H9 (cell line): ENCODE results near the gene PNPLA7. TPM values are rescaled to one million over a fixed set of nuclear protein-coding genes. Genes with fewer than 3 reads are reported as not detected.
"Not testable (repeated sequence)": the region's sequence is repeated elsewhere in the genome, so short reads cannot be mapped to it uniquely, and the experiment has no call there.

Source experiments
- DNase-seq: peaks from one replicate; pipeline ENCODE4 v3.0.0-alpha.2; 2017
- H2AFZ ChIP-seq: one replicate; pipeline ENCODE4 v1.6.1; 2013; ENCODE audit warnings: mild to moderate bottlenecking, low read length, control low read depth, moderate library complexity
- H2AK5ac ChIP-seq: 2 replicates; pipeline ENCODE4 v1.6.1; 2013; ENCODE audit warnings: low read length, control low read depth, mixed read lengths; ENCODE audit not compliant: insufficient read length
- H2BK120ac ChIP-seq: one replicate; pipeline ENCODE4 v1.6.1; 2013; ENCODE audit warnings: low read depth, mild to moderate bottlenecking, low read length, control low read depth, inconsistent platforms; ENCODE audit not compliant: poor library complexity, severe bottlenecking
- H2BK12ac ChIP-seq: 2 replicates; pipeline ENCODE4 v1.6.1; 2013; ENCODE audit warnings: low read length, control low read depth, mixed read lengths, low read depth; ENCODE audit not compliant: insufficient read length
- H2BK15ac ChIP-seq: 2 replicates; pipeline ENCODE4 v1.6.1; 2013; ENCODE audit warnings: low read depth, low read length, control low read depth
- H2BK20ac ChIP-seq: one replicate; pipeline ENCODE4 v1.6.1; 2013; ENCODE audit warnings: low read depth, mild to moderate bottlenecking, low read length, control low read depth, inconsistent platforms; ENCODE audit not compliant: poor library complexity, severe bottlenecking
- H2BK5ac ChIP-seq: 2 replicates; pipeline ENCODE4 v1.6.1; 2013; ENCODE audit warnings: low read length, control low read depth, mixed read lengths; ENCODE audit not compliant: insufficient read length
- H3K14ac ChIP-seq: 2 replicates; pipeline ENCODE4 v1.6.1; 2013; ENCODE audit warnings: low read length, control low read depth; ENCODE audit not compliant: insufficient read depth
- H3K18ac ChIP-seq: 2 replicates; pipeline ENCODE4 v1.6.1; 2013; ENCODE audit warnings: low read depth, mild to moderate bottlenecking, mixed read lengths, low read length, control low read depth; ENCODE audit not compliant: insufficient read length
- H3K23ac ChIP-seq: 2 replicates; pipeline ENCODE4 v1.6.1; 2013; ENCODE audit warnings: low read length, control low read depth, mixed read lengths, low read depth; ENCODE audit not compliant: insufficient read length
- H3K23me2 ChIP-seq: 2 replicates; pipeline ENCODE4 v1.6.1; 2013; ENCODE audit warnings: low read depth, mild to moderate bottlenecking, mixed read lengths, low read length, control low read depth; ENCODE audit not compliant: insufficient read length, poor library complexity, severe bottlenecking
- H3K27ac ChIP-seq: 2 replicates; pipeline ENCODE4 v1.5.1; 2013; ENCODE audit warnings: low read length, control low read depth, mixed read lengths, low read depth; ENCODE audit not compliant: insufficient read length
- H3K27me3 ChIP-seq: 2 replicates; pipeline ENCODE4 v1.6.1; 2013; ENCODE audit warnings: low read length, control low read depth, inconsistent platforms; ENCODE audit not compliant: insufficient read depth
- H3K4ac ChIP-seq: 2 replicates; pipeline ENCODE4 v1.6.1; 2013; ENCODE audit warnings: low read depth, mild to moderate bottlenecking, control low read depth, inconsistent platforms, low read length, moderate library complexity
- H3K4me1 ChIP-seq: 2 replicates; pipeline ENCODE4 v1.6.1; 2013; ENCODE audit warnings: low read length, control low read depth, inconsistent platforms; ENCODE audit not compliant: insufficient read depth
- H3K4me2 ChIP-seq: 2 replicates; pipeline ENCODE4 v1.6.1; 2013; ENCODE audit warnings: low read length, control low read depth, mixed read lengths; ENCODE audit not compliant: insufficient read length, insufficient read depth
- H3K56ac ChIP-seq: 2 replicates; pipeline ENCODE4 v1.6.1; 2013; ENCODE audit warnings: low read depth, mild to moderate bottlenecking, mixed read lengths, low read length, control low read depth; ENCODE audit not compliant: insufficient read length
- H3K79me1 ChIP-seq: 2 replicates; pipeline ENCODE4 v1.6.1; 2013; ENCODE audit warnings: low read depth, mild to moderate bottlenecking, moderate library complexity, low read length, control low read depth, inconsistent platforms; ENCODE audit not compliant: insufficient read depth, poor library complexity, severe bottlenecking
- H3K79me2 ChIP-seq: 2 replicates; pipeline ENCODE4 v1.6.1; 2013; ENCODE audit warnings: low read length, control low read depth, inconsistent platforms; ENCODE audit not compliant: insufficient read depth
- H3K9ac ChIP-seq: 2 replicates; pipeline ENCODE4 v1.6.1; 2013; ENCODE audit warnings: low read length, control low read depth, mixed read lengths; ENCODE audit not compliant: insufficient read length; ENCODE audit errors: extremely low read depth
- H3K9me3 ChIP-seq: one replicate; pipeline ENCODE4 v1.6.1; 2013; ENCODE audit warnings: low read depth, low read length, inconsistent platforms; ENCODE audit not compliant: control insufficient read depth
- H3T11ph ChIP-seq: one replicate; pipeline ENCODE4 v1.6.1; 2013; ENCODE audit warnings: mild to moderate bottlenecking, low read length, control low read depth, inconsistent platforms
- H4K20me1 ChIP-seq: one replicate; pipeline ENCODE4 v1.6.1; 2013; ENCODE audit not compliant: control insufficient read depth, insufficient read length, insufficient read depth
- H4K5ac ChIP-seq: 2 replicates; pipeline ENCODE4 v1.6.1; 2013; ENCODE audit warnings: low read depth, mild to moderate bottlenecking, mixed read lengths, low read length, control low read depth; ENCODE audit not compliant: insufficient read length
- H4K8ac ChIP-seq: replicated peaks from 2 replicates; pipeline ENCODE4 v1.6.1; 2013; ENCODE audit warnings: low read length, control low read depth, mixed read lengths, low read depth; ENCODE audit not compliant: insufficient read length
- H4K91ac ChIP-seq: 2 replicates; pipeline ENCODE4 v1.6.1; 2013; ENCODE audit warnings: low read depth, mild to moderate bottlenecking, moderate library complexity, mixed read lengths, low read length, control low read depth; ENCODE audit not compliant: insufficient read length
- H3K27ac Mint-ChIP-seq, 3 experiments: 2 replicates in 2 of 3; 3 replicates in 1 of 3; pipeline ENCODE4 v1.8.0; 2020 to 2021; ENCODE audit warnings: mixed read lengths in 3 of 3, mild to moderate bottlenecking in 1 of 3, moderate library complexity in 1 of 3
- H3K27me3 Mint-ChIP-seq: 2 replicates; pipeline ENCODE4 v1.8.0; 2021; ENCODE audit warnings: low read depth, mild to moderate bottlenecking, moderate library complexity, mixed read lengths
- H3K36me3 Mint-ChIP-seq, 3 experiments: 2 replicates in 2 of 3; 3 replicates in 1 of 3; pipeline ENCODE4 v1.8.0; 2020 to 2021; ENCODE audit warnings: low read depth in 3 of 3, mixed read lengths in 3 of 3; ENCODE audit not compliant: insufficient read depth in 1 of 3
- H3K4me1 Mint-ChIP-seq, 2 experiments: 2 replicates each; pipeline ENCODE4 v1.8.0; 2020; ENCODE audit warnings: mixed read lengths in 2 of 2
- H3K4me3 Mint-ChIP-seq, 2 experiments: 2 replicates in 1 of 2; 3 replicates in 1 of 2; pipeline ENCODE4 v1.8.0; 2020 to 2021; ENCODE audit warnings: mild to moderate bottlenecking in 2 of 2, mixed read lengths in 2 of 2, moderate library complexity in 1 of 2
- H3K9me3 Mint-ChIP-seq, 2 experiments: 2 replicates in 1 of 2; 3 replicates in 1 of 2; pipeline ENCODE4 v1.8.0; 2020; ENCODE audit warnings: mild to moderate bottlenecking in 2 of 2, mixed read lengths in 2 of 2, moderate library complexity in 1 of 2
- WGBS: extraction: QIAGEN DNeasy Blood & Tissue Kit; methylation state at CpG from one replicate; pipeline ENCODE4 v1.1.7; 2013; ENCODE audit warnings: missing lambda C conversion rate, low lambda C conversion rate, mixed read lengths; ENCODE audit not compliant: insufficient read length; ENCODE audit errors: extremely low coverage; 5-methylcytosine and 5-hydroxymethylcytosine counted together
- total RNA-seq: library from RNA; stranded (reverse); gene quantifications from 2 replicates; pipeline ENCODE4 v1.2.1, GENCODE V29; 2021

PNPLA7 gene
- total RNA-seq, 1 experiment from 2014 or later = 1.8 TPM

DNA sequence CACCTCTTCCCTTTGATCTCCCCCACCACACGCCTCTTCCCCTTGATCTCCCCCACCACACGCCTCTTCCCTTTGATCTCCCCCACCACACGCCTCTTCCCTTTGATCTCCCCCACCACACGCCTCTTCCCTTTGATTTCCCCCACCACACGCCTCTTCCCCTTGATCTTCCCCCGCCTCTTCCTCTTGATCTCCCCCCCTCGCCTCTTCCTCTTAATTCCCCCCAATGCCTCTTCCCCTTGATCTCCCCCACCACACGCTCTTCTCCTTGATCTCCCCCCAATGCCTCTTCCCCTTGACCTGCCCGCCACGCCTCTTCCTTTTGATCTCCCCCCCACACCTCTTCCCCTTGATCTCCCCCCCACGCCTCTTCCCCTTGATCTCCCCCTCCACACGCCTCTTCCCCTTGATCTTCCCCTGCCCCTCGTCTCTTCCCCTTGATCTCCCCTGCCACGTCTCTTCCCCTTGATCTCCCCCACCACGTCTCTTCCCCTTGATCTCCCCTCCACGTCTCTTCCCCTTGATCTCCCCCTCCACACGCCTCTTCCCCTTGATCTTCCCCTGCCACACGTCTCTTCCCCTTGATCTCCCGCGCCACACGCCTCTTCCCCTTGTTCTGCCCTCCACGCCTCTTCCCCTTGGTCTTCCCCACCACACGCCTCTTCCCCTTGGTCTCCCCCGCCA, 99.5 kb downstream of the PNPLA7 start:
- peaks cover 0 to 15% (median 5%) of the 10 kb centered on the region in 3 experiments; a peak in 5 of 7 replicates for H3K36me3 Mint-ChIP-seq
- not testable (repeated sequence) for H3K4ac ChIP-seq, H3K27ac ChIP-seq, H4K20me1 ChIP-seq, H2BK20ac ChIP-seq, H3K27ac Mint-ChIP-seq, H2BK120ac ChIP-seq, H2AK5ac ChIP-seq, H3K4me1 ChIP-seq, H3K9me3 Mint-ChIP-seq, H3K27me3 ChIP-seq, H2AFZ ChIP-seq, H2BK15ac ChIP-seq, H4K8ac ChIP-seq, H3K9me3 ChIP-seq, H3K4me3 Mint-ChIP-seq, H3K27me3 Mint-ChIP-seq, H3K14ac ChIP-seq, H3T11ph ChIP-seq, H3K79me2 ChIP-seq, H4K5ac ChIP-seq, H3K23ac ChIP-seq, H3K18ac ChIP-seq, H3K4me2 ChIP-seq, H3K79me1 ChIP-seq, H3K9ac ChIP-seq, H2BK5ac ChIP-seq, H2BK12ac ChIP-seq, DNase-seq, H4K91ac ChIP-seq, H3K56ac ChIP-seq, H3K23me2 ChIP-seq
- no CpG with 5 or more reads among the region's 24 CpGs for WGBS
- peaks cover 6 to 17% of the 10 kb centered on the region in 2 experiments; a peak in 3 of 4 replicates for H3K4me1 Mint-ChIP-seq
